Type B pancreatic cell (in vitro differentiated cells): ENCODE results near the gene LTBP2. TPM values are rescaled to one million over a fixed set of nuclear protein-coding genes. Genes with fewer than 3 reads are reported as not detected.

Experiments used
- DNase-seq: peaks from one replicate; pipeline ENCODE4 v3.0.0; 2021; ENCODE audit warnings: mixed read lengths; ENCODE audit not compliant: unreplicated experiment; ENCODE audit errors: extremely low spot score
- H3K27ac Mint-ChIP-seq: 2 replicates; pipeline ENCODE4 v1.8.0; 2021; ENCODE audit warnings: mild to moderate bottlenecking, mixed read lengths
- H3K27me3 Mint-ChIP-seq: 2 replicates; pipeline ENCODE4 v1.8.0; 2021; ENCODE audit warnings: mixed read lengths
- H3K36me3 Mint-ChIP-seq: 2 replicates; pipeline ENCODE4 v1.8.0; 2021; ENCODE audit warnings: mixed read lengths
- H3K4me1 Mint-ChIP-seq: one replicate; pipeline ENCODE4 v1.8.0; 2021; ENCODE audit warnings: mixed read lengths; ENCODE audit not compliant: unreplicated experiment
- H3K4me3 Mint-ChIP-seq: 2 replicates; pipeline ENCODE4 v1.8.0; 2021; ENCODE audit warnings: mild to moderate bottlenecking, mixed read lengths
- H3K9me3 Mint-ChIP-seq: 2 replicates; pipeline ENCODE4 v1.8.0; 2021; ENCODE audit warnings: mixed read lengths
- CTCF ChIP-seq: fragments of 200-600 bp; sonication (generic); conservative IDR thresholded peaks from 2 replicates; pipeline ENCODE4 v1.5.0; 2021; ENCODE audit warnings: antibody characterized with exemption, mild to moderate bottlenecking
- total RNA-seq: library from RNA; stranded (reverse); gene quantifications from 2 replicates; pipeline ENCODE4 v1.2.1, GENCODE V29; 2021; ENCODE audit warnings: low replicate concordance

The LTBP2 gene
- total RNA-seq, 1 donor from 2014 or later, result 1.1 TPM

DNA sequence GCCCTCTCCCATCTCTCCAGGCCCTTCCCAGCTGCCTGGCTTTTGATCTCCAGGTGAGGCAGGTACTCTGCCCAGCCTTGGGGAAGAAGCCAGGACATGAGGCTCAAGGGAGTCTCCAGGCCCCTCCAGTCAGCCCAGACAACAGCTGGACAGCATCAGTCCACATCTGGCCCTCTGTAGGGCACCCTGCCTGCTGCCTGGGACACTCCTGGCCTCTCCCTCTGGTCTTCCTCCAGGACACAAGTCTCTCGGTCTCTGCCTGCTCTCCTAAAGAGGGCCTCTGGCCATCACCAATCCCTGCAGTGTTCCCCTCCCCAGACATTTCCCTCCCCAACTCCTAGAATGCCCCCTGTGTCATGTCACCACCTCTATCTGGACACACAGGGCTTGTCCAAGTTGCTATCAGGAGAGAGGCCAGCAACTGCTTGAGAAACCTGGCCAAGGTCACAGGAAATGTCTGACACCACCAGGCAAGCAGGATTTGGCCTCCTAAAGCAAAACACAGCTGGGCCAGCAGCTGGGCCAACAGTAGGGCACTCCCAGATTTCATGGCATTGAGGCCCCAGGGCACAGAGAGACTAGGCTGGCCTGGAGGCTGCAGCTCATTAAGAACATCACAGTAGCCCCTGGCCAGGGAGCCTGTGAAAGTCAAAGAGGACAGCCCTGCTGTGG, 29.0 kb downstream of the LTBP2 start:
- H3K27ac Mint-ChIP-seq, result no peak overlapping the region
- DNase-seq, result no peak
- H3K4me3 Mint-ChIP-seq, result no peak overlapping the region
- TF ChIP-seq CTCF, result no peak
- no peaks in the 10 kb centered on the region for H3K27me3 Mint-ChIP-seq
- no peaks in the 10 kb centered on the region for H3K36me3 Mint-ChIP-seq
- H3K9me3 Mint-ChIP-seq, result no peaks in the 10 kb centered on the region
- peaks cover 5% of the 10 kb centered on the region for H3K4me1 Mint-ChIP-seq

DNA sequence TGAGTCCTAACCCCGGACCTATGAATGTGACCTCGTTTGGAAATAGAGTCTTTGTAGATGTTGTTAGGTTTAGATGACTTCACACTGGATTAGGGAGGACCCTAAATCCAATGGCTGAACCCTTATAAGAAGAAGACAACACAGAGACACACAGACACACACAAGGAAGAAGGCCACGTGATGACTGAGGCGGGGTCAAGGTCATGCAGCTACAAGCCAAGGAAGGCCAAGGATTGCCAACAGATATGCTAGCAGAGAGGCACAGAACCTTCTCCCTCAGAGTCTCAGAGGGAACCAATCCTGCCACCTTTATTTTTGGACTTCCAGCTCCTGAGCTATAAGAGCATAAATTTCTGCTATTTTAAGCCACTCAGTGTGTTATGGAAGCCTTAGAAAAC, 31.8 kb downstream of the LTBP2 start:
- Mint-ChIP-seq H3K36me3 (no peaks in the 10 kb centered on the region), H3K4me3 (no peak overlapping the region), H3K27ac (no peak overlapping the region), H3K4me1 (peaks cover 11% of the 10 kb centered on the region), H3K9me3 (no peaks in the 10 kb centered on the region), H3K27me3 (no peaks in the 10 kb centered on the region)
- no peak for TF ChIP-seq CTCF
- no peak for DNase-seq

DNA sequence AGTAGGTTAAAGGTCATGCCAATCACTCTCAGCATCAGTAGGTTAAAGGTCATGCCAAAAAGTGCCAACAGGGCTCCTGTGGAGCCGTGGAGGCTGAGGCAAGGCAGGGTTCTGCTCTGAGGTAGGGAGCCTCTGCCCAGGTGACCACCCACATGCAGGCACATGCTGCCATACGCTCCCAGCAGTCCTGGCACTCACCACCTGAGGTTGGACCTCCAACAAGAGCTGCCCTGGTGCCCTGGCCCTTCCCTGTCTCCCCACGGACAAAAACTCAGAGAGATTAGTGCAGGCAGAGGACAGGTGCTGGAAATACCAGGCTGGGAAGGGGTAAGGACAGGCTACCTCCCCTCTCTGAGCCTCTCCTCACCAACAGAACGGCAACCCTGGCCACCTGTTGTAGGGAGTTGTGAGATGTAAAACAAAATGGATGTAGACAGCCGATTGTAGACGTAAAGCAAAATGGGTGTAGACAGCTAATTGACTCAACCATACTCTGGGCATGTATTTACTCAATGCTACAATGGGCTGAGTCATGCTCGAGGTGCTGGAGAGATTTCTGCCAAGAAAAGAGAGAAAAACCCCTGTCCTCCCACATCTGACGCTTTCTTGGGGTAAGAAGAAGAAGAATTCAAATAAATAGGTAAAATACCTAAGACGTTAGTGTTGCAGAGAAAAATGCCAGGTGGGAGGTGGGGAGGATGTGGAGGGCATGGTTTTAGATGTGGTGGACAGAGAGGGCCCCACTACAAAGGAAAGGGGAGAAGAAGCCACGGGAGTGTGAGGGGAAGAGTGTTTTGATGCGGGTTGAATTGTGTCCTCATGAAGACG, 32.4 kb downstream of the LTBP2 start:
- Mint-ChIP-seq H3K4me1 (peaks cover 12% of the 10 kb centered on the region), H3K27ac (no peak overlapping the region)
- no peak for TF ChIP-seq CTCF

GRCh38 chr14:74578479-74578878, 33.6 kb downstream of the LTBP2 start:
- H3K36me3 Mint-ChIP-seq, result no peaks in the 10 kb centered on the region
- peaks cover 24% of the 10 kb centered on the region for H3K4me1 Mint-ChIP-seq
- no peak for DNase-seq
- H3K4me3 Mint-ChIP-seq, result no peak overlapping the region
- H3K27ac Mint-ChIP-seq, result no peak overlapping the region
- H3K27me3 Mint-ChIP-seq, result no peaks in the 10 kb centered on the region
- H3K9me3 Mint-ChIP-seq, result no peaks in the 10 kb centered on the region
- TF ChIP-seq CTCF, result no peak

More for the DNA sequence above, 32.4 kb downstream of the LTBP2 start:
- no peaks in the 10 kb centered on the region for H3K9me3 Mint-ChIP-seq
- DNase-seq, result no peak
- no peak overlapping the region for H3K4me3 Mint-ChIP-seq
- H3K27me3 Mint-ChIP-seq, result no peaks in the 10 kb centered on the region
- no peaks in the 10 kb centered on the region for H3K36me3 Mint-ChIP-seq

GRCh38 chr14:74577948-74578275, 34.1 kb downstream of the LTBP2 start:
- Mint-ChIP-seq H3K9me3 (no peaks in the 10 kb centered on the region), H3K27me3 (no peaks in the 10 kb centered on the region), H3K36me3 (no peaks in the 10 kb centered on the region), H3K27ac (no peak overlapping the region), H3K4me3 (no peak overlapping the region), H3K4me1 (peaks cover 28% of the 10 kb centered on the region)
- no peak for DNase-seq
- no peak for TF ChIP-seq CTCF
